H1 (cell line): ENCODE results near the gene PTGER3. TPM values are rescaled to one million over a fixed set of nuclear protein-coding genes. Genes with fewer than 3 reads are reported as not detected.

Source experiments
- CTCF ChIA-PET: fragments of 300-600 bp; sonication (Branson Sonifier 250); formaldehyde crosslinking; loops from one replicate; lab custom pipeline; 2021; ENCODE audit not compliant: partially characterized antibody; lab: Charles Lee
- POLR2A ChIA-PET: fragments of 300-600 bp; sonication (Branson Sonifier 250); formaldehyde crosslinking; loops from one replicate; lab custom pipeline; 2021; ENCODE audit warnings: inconsistent platforms; ENCODE audit not compliant: partially characterized antibody; lab: Charles Lee
- DNase-seq, 2 experiments: peaks; one replicate each; pipeline versions ENCODE4 v3.0.0 to v3.0.0-alpha.2; 2010 to 2022; ENCODE audit warnings: low spot score in 2 of 2, low read depth in 1 of 2, mixed read lengths in 1 of 2
- FAIRE-seq: peaks from 2 replicates; lab custom pipeline; 2011; peaks lifted over from hg19 to GRCh38; lab: Jason Lieb, UNC
- H2AFZ ChIP-seq: 2 replicates; pipeline ENCODE4 v1.8.1; 2012; ENCODE audit warnings: low read length, inconsistent platforms
- H2AK5ac ChIP-seq: 2 replicates; pipeline ENCODE4 v1.6.1; 2013; ENCODE audit warnings: low read depth, low read length
- H2BK120ac ChIP-seq: replicated peaks from 2 replicates; pipeline ENCODE3; 2013; ENCODE audit warnings: low read depth, low read length, inconsistent platforms
- H2BK12ac ChIP-seq: 2 replicates; pipeline ENCODE4 v1.6.1; 2013; ENCODE audit warnings: low read depth, low read length
- H2BK15ac ChIP-seq: 2 replicates; pipeline ENCODE4 v1.6.1; 2013; ENCODE audit warnings: low read length
- H2BK20ac ChIP-seq: 2 replicates; pipeline ENCODE4 v1.6.1; 2013; ENCODE audit warnings: low read length
- H2BK5ac ChIP-seq: 2 replicates; pipeline ENCODE4 v1.6.1; 2013; ENCODE audit warnings: low read depth, low read length
- H3K14ac ChIP-seq: 2 replicates; pipeline ENCODE4 v1.6.1; 2013; ENCODE audit warnings: inconsistent platforms; ENCODE audit not compliant: insufficient read length
- H3K18ac ChIP-seq: 2 replicates; pipeline ENCODE4 v1.6.1; 2013; ENCODE audit warnings: low read length; ENCODE audit errors: extremely low read depth
- H3K23ac ChIP-seq: 2 replicates; pipeline ENCODE4 v1.6.1; 2013; ENCODE audit warnings: inconsistent platforms; ENCODE audit not compliant: insufficient read length
- H3K23me2 ChIP-seq: 2 replicates; pipeline ENCODE4 v1.6.1; 2013; ENCODE audit warnings: low read depth, low read length
- H3K27ac ChIP-seq: 2 replicates; pipeline ENCODE4 v1.6.1; 2011; ENCODE audit warnings: low read depth, low read length, inconsistent platforms
- H3K27me3 ChIP-seq, 4 experiments: replicated peaks in 1 of 4; 1 replicate in 1 of 4; 2 replicates in 3 of 4; pipeline versions ENCODE4 v1.6.1 to v1.8.1; 2011 to 2013; ENCODE audit warnings: low read length in 3 of 4, mild to moderate bottlenecking in 3 of 4, inconsistent platforms in 2 of 4, mixed read lengths in 2 of 4, moderate library complexity in 1 of 4; ENCODE audit not compliant: control insufficient read depth in 3 of 4, insufficient read depth in 3 of 4; ENCODE audit errors: extremely low read depth in 1 of 4
- H3K36me3 ChIP-seq, 4 experiments: 2 replicates each; pipeline versions ENCODE4 v1.6.1 to v1.8.1; 2011 to 2013; ENCODE audit warnings: mild to moderate bottlenecking in 4 of 4, low read length in 3 of 4, moderate library complexity in 2 of 4, control low read depth in 1 of 4, inconsistent platforms in 1 of 4; ENCODE audit not compliant: insufficient read depth in 4 of 4, control insufficient read depth in 2 of 4
- H3K4ac ChIP-seq: replicated peaks from 2 replicates; pipeline ENCODE3; 2013; ENCODE audit warnings: low read length, low read depth, mixed read lengths, inconsistent platforms; ENCODE audit not compliant: insufficient read length
- H3K4me1 ChIP-seq, 4 experiments: replicated peaks in 1 of 4; 1 replicate in 1 of 4; 2 replicates in 3 of 4; pipeline versions ENCODE4 v1.6.1 to v1.8.1; 2011 to 2013; ENCODE audit warnings: low read length in 3 of 4, inconsistent platforms in 2 of 4, mixed read lengths in 1 of 4; ENCODE audit not compliant: insufficient read depth in 4 of 4, control insufficient read depth in 3 of 4
- H3K4me2 ChIP-seq, 2 experiments: 2 replicates each; pipeline versions ENCODE4 v1.6.1 to v1.8.1; 2011 to 2013; ENCODE audit warnings: low read depth in 2 of 2, low read length in 2 of 2, control low read depth in 1 of 2, inconsistent platforms in 1 of 2, mild to moderate bottlenecking in 1 of 2; ENCODE audit not compliant: insufficient read depth in 1 of 2
- H3K4me3 ChIP-seq, 4 experiments: fragments of 200-600, 300-600 bp in 1 of 4; sonication (generic), shearing (Covaris generic), sonication (Bioruptor Twin) in 1 of 4; 2 replicates each; pipeline versions ENCODE4 v1.5.1 to v1.8.1; 2011 to 2016; ENCODE audit warnings: low read length in 4 of 4, low read depth in 3 of 4, control low read depth in 2 of 4, inconsistent platforms in 2 of 4, mild to moderate bottlenecking in 2 of 4, mixed read lengths in 1 of 4, moderate library complexity in 1 of 4; ENCODE audit not compliant: insufficient read depth in 2 of 4; ENCODE audit errors: extremely low read depth in 1 of 4
- H3K56ac ChIP-seq: replicated peaks from 2 replicates; pipeline ENCODE3; 2013; ENCODE audit warnings: low read depth, mild to moderate bottlenecking, mixed read lengths, low read length, inconsistent platforms; ENCODE audit not compliant: insufficient read length
- H3K79me1 ChIP-seq: 2 replicates; pipeline ENCODE4 v1.6.1; 2013; ENCODE audit warnings: low read depth, low read length, control low read depth
- H3K79me2 ChIP-seq, 2 experiments: 2 replicates each; pipeline versions ENCODE4 v1.6.1 to v1.8.1; 2012 to 2013; ENCODE audit warnings: low read length in 2 of 2, mild to moderate bottlenecking in 2 of 2, inconsistent platforms in 1 of 2; ENCODE audit not compliant: insufficient read depth in 2 of 2, control insufficient read depth in 1 of 2
- H3K9ac ChIP-seq, 4 experiments: replicated peaks in 1 of 4; 1 replicate in 1 of 4; 2 replicates in 3 of 4; pipeline versions ENCODE4 v1.6.1 to v1.8.1; 2011 to 2013; ENCODE audit warnings: low read depth in 3 of 4, low read length in 3 of 4, control low read depth in 2 of 4, mild to moderate bottlenecking in 2 of 4, moderate library complexity in 2 of 4, inconsistent platforms in 1 of 4; ENCODE audit errors: extremely low read depth in 1 of 4
- H3K9me3 ChIP-seq, 2 experiments: 2 replicates each; pipeline versions ENCODE4 v1.6.1 to v1.8.1; 2012 to 2013; ENCODE audit warnings: mild to moderate bottlenecking in 2 of 2, moderate library complexity in 2 of 2, control low read depth in 1 of 2, inconsistent platforms in 1 of 2, low read depth in 1 of 2, low read length in 1 of 2, mixed read lengths in 1 of 2; ENCODE audit not compliant: insufficient read depth in 2 of 2
- H4K20me1 ChIP-seq, 2 experiments: replicated peaks in 1 of 2; 2 replicates each; pipeline versions ENCODE3 to v1.8.1; 2011 to 2013; ENCODE audit warnings: inconsistent platforms in 2 of 2, low read length in 2 of 2, mild to moderate bottlenecking in 1 of 2; ENCODE audit not compliant: insufficient read depth in 2 of 2, control insufficient read depth in 1 of 2
- H4K5ac ChIP-seq: 2 replicates; pipeline ENCODE4 v1.6.1; 2013; ENCODE audit warnings: low read length, low read depth, mixed read lengths, inconsistent platforms; ENCODE audit not compliant: insufficient read length
- H4K8ac ChIP-seq: 2 replicates; pipeline ENCODE4 v1.8.0; 2013; ENCODE audit warnings: mild to moderate bottlenecking, moderate library complexity, low read length, inconsistent platforms; ENCODE audit not compliant: insufficient read depth; ENCODE audit errors: extremely low read depth
- H4K91ac ChIP-seq: replicated peaks from 2 replicates; pipeline ENCODE3; 2013; ENCODE audit warnings: low read length, mixed read lengths, inconsistent platforms; ENCODE audit not compliant: insufficient read length
- EGR1 ChIP-seq: IDR thresholded peaks from 2 replicates; pipeline ENCODE4 v1.6.1; 2011; ENCODE audit warnings: low read depth, low read length, borderline replicate concordance
- RAD21 ChIP-seq, 2 experiments: IDR thresholded peaks in 1 of 2; conservative IDR thresholded peaks in 1 of 2; 2 replicates each; pipeline ENCODE4 v1.6.1; 2011; ENCODE audit warnings: low read depth in 2 of 2, low read length in 2 of 2, improper control_type of control experiment in 1 of 2, inconsistent platforms in 1 of 2, mild to moderate bottlenecking in 1 of 2, moderate library complexity in 1 of 2
- RBBP5 ChIP-seq: IDR thresholded peaks from 2 replicates; pipeline ENCODE4 v1.7.1; 2012; ENCODE audit warnings: low read depth, mild to moderate bottlenecking, inconsistent platforms, low read length, moderate library complexity, borderline replicate concordance
- RNF2 ChIP-seq: fragments of 200-900, 300-1000 bp; sonication (generic); IDR thresholded peaks from 2 replicates; pipeline ENCODE4 v1.7.1; 2016; ENCODE audit warnings: borderline replicate concordance, low read depth, mild to moderate bottlenecking, antibody characterized with exemption, low read length; ENCODE audit not compliant: poor library complexity, severe bottlenecking; ENCODE audit errors: missing control alignments
- SAP30 ChIP-seq: fragments of 300-600 bp; sonication (generic); IDR thresholded peaks from 2 replicates; pipeline ENCODE4 v1.7.1; 2012; ENCODE audit warnings: low read length, moderate library complexity, mild to moderate bottlenecking, inconsistent platforms; ENCODE audit not compliant: insufficient read depth, insufficient replicate concordance
- TAF7 ChIP-seq: optimal IDR thresholded peaks from 2 replicates; pipeline ENCODE3; 2011; ENCODE audit warnings: low read depth, mild to moderate bottlenecking, inconsistent platforms, low read length, moderate library complexity, borderline replicate concordance
- WGBS, 2 experiments: shearing (Covaris generic) in 1 of 2; methylation state at CpG; one replicate each; pipeline versions ENCODE4 v1.1.6 to v1.1.7; 2013 to 2015; ENCODE audit warnings: low lambda C conversion rate in 2 of 2, mixed read lengths in 2 of 2, inconsistent platforms in 1 of 2, low coverage in 1 of 2, missing lambda C conversion rate in 1 of 2; ENCODE audit not compliant: insufficient replicate concordance in 2 of 2, insufficient coverage in 1 of 2, insufficient read length in 1 of 2; ENCODE audit errors: extremely low coverage in 1 of 2, missing lambda C conversion rate in 1 of 2; 5-methylcytosine and 5-hydroxymethylcytosine counted together
- polyA plus RNA-seq, 7 experiments: library from polyadenylated mRNA; depleted of rRNA in 3 of 7; stranded (reverse) in 5 of 7; unstranded in 2 of 7; fragments of >200 nt in 5 of 7; fragments of 200-250 nt in 2 of 7; gene quantifications; 1 replicate in 5 of 7; 2 replicates in 1 of 7; 4 replicates in 1 of 7; pipeline versions ENCODE4 v1.2.1 to v1.2.3, GENCODE V29; 2011 to 2013; ENCODE audit warnings: missing spikeins in 2 of 7, mixed read lengths in 2 of 7
- total RNA-seq: library from RNA; stranded (reverse); fragmentation: NEBNext Ultra II Directional; extraction: Animal tissue kit (Norgen Biotek cat#: 25700); gene quantifications from 2 replicates; pipeline ENCODE4 v1.2.1, GENCODE V29; 2021
- TF ChIP-seq, protein P1 (sequence below), 3 experiments: IDR thresholded peaks; 1 replicate in 2 of 3; 2 replicates in 1 of 3; pipeline versions ENCODE4 v1.5.1 to v1.6.1; 2011; ENCODE audit warnings: low read length in 3 of 3, mild to moderate bottlenecking in 3 of 3, inconsistent platforms in 2 of 3, low read depth in 1 of 3, moderate library complexity in 1 of 3; ENCODE audit not compliant: insufficient read depth in 1 of 3; ENCODE audit errors: control extremely low read depth in 1 of 3

PTGER3 gene
- total and polyA plus RNA-seq, 2 of the 8 experiments (the other 6 are each of a cell fraction or from before 2014, with no cell fraction given) = 0.38 to 0.82 TPM

- Histone ChIP-seq H3K36me3 (no peaks in the 10 kb centered on the region), H3K79me2 (no peaks in the 10 kb centered on the region), H3K23me2 (no peaks in the 10 kb centered on the region), H3K18ac (no peak overlapping the region), H3K4ac (no peak overlapping the region), H2BK5ac (no peak overlapping the region), H3K14ac (no peak overlapping the region), H2AFZ (no peak overlapping the region), H3K9me3 (no peaks in the 10 kb centered on the region), H4K5ac (no peak overlapping the region), H3K56ac (no peak overlapping the region), H3K4me3 (no peak overlapping the region), H3K4me1 (no peaks in the 10 kb centered on the region), H2BK120ac (no peak overlapping the region), H3K79me1 (no peaks in the 10 kb centered on the region), H4K91ac (no peak overlapping the region), H2BK12ac (no peak overlapping the region), H2BK15ac (no peak overlapping the region), H3K9ac (no peak overlapping the region), H4K8ac (no peak overlapping the region), H3K27ac (no peak overlapping the region), H3K4me2 (no peak overlapping the region), H2AK5ac (no peak overlapping the region), H4K20me1 (no peaks in the 10 kb centered on the region), H2BK20ac (no peak overlapping the region), H3K23ac (no peak overlapping the region), H3K27me3 (no peaks in the 10 kb centered on the region)
- CTCF ChIA-PET = interaction anchor here (1.7 to 2.2 kb wide), 4 partner anchors 10 to 264 kb away, joined by 4 to 6 read pairs (median 4); partner anchors contain the start of gene ZRANB2
- TF ChIP-seq RNF2 (no peak), RBBP5 (no peak), EGR1 (no peak), TAF7 (no peak), RAD21 (IDR thresholded peaks at IDR 0.05 in 1 of 2, conservative IDR thresholded peaks at IDR 0.05 in 1 of 2; ENCODE audit: low read depth in 2 of 2, low read length in 2 of 2) (peak in 1 of 2 experiments; percentile 34; a peak in 3 of 4 replicates), SAP30 (no peak)
- TF ChIP-seq, protein P1, sequence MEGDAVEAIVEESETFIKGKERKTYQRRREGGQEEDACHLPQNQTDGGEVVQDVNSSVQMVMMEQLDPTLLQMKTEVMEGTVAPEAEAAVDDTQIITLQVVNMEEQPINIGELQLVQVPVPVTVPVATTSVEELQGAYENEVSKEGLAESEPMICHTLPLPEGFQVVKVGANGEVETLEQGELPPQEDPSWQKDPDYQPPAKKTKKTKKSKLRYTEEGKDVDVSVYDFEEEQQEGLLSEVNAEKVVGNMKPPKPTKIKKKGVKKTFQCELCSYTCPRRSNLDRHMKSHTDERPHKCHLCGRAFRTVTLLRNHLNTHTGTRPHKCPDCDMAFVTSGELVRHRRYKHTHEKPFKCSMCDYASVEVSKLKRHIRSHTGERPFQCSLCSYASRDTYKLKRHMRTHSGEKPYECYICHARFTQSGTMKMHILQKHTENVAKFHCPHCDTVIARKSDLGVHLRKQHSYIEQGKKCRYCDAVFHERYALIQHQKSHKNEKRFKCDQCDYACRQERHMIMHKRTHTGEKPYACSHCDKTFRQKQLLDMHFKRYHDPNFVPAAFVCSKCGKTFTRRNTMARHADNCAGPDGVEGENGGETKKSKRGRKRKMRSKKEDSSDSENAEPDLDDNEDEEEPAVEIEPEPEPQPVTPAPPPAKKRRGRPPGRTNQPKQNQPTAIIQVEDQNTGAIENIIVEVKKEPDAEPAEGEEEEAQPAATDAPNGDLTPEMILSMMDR (IDR thresholded peaks at IDR 0.05; ENCODE audit: control extremely low read depth in 1 of 3, insufficient read depth in 1 of 3, low read depth in 1 of 3, low read length in 3 of 3) = peak in 1 of 3 experiments; percentile 5; a peak in 1 of 4 replicates
- 96% methylated on average over 1 of the region's 1 CpG; no CpG with 5 or more reads in 1 of the 2 experiments for WGBS, 2 experiments
- FAIRE-seq (no peak), DNase-seq (no peak)
- POLR2A ChIA-PET = no interaction called here
Observed at GRCh38 chr1:71093938-71094337, 46.3 kb upstream of the PTGER3 start.
